Testis (tissue), 2 donors: Measurements from ENCODE around the gene SLC6A20.

Source experiments
- POLR2A ChIP-seq: fragments of 450-650 bp; IDR thresholded peaks from one replicate; pipeline ENCODE4 v1.6.1; 2017; ENCODE audit warnings: antibody characterized with exemption, mild to moderate bottlenecking, moderate library complexity
- TF ChIP-seq, protein P1 (sequence below), 3 experiments: fragments of 450-650 bp in 2 of 3; fragments of 200-600 bp in 1 of 3; sonication (generic) in 1 of 3; IDR thresholded peaks; one replicate each; pipeline ENCODE4 v1.5.1; 2016 to 2019; ENCODE audit warnings: antibody characterized with exemption in 3 of 3, mild to moderate bottlenecking in 2 of 3, moderate library complexity in 1 of 3

DNA sequence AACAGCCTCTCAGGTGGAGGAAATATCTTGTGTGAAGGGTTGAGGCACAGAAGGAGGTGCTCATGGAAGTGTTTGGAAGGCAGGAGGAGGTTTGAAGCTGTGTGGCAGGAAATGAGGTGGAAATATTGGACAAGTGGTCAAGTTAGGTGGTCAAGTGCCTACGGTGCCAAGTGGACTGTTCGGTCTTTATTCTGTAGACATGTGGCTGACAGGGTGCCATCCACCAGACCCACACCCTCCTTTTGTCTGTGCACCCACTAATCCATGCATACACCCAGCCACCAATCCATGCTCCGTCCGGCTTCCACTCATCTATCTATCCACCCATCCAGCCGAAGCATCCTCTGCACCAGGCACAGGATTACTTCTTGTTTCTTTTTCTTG lies 2.2 kb downstream of the SLC6A20 start:
- TF ChIP-seq, protein P1, sequence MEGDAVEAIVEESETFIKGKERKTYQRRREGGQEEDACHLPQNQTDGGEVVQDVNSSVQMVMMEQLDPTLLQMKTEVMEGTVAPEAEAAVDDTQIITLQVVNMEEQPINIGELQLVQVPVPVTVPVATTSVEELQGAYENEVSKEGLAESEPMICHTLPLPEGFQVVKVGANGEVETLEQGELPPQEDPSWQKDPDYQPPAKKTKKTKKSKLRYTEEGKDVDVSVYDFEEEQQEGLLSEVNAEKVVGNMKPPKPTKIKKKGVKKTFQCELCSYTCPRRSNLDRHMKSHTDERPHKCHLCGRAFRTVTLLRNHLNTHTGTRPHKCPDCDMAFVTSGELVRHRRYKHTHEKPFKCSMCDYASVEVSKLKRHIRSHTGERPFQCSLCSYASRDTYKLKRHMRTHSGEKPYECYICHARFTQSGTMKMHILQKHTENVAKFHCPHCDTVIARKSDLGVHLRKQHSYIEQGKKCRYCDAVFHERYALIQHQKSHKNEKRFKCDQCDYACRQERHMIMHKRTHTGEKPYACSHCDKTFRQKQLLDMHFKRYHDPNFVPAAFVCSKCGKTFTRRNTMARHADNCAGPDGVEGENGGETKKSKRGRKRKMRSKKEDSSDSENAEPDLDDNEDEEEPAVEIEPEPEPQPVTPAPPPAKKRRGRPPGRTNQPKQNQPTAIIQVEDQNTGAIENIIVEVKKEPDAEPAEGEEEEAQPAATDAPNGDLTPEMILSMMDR (IDR thresholded peaks at IDR 0.05) = no peak
- TF ChIP-seq POLR2A = no peak
